ENCODE data around the gene AURKAIP1.
"Not testable (repeated sequence)": the region's sequence is repeated elsewhere in the genome, so short reads cannot be mapped to it uniquely, and the experiment has no call there.

The AURKAIP1 gene

DNA sequence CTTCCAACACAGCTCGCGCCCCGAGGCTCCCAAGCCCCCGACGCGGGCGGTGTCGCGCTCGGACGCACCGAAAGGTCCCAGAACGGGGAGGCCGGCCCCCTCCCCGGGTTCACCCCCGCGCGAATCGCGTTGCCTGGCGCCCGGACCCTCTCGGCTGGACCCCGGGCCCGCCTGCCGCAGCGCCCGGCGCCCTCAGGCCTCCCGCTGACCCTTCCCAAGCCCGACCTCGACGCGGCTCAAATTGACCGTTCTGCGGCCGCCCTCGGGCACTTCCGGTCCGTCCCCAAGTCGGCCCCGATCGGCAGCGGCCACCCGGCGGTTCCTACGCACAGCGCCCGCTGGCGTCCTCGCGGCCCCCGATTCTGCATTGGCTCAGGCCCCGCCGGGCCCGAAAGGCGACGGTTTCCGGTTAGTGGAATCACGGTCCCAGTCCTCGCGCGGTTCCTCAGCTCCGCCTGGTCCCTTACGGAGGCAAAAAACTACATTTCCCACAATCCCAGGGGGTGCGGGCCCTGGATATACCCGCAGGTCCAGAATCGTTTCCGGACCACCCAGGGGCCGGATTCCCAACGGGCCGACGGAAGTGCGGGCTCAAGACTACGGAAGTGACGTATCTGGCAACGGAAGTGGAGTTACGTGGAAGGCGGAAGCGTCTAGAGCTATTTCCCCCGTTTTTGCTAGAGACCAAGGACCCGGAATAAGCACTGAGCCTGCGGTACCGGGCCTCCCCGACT lies at the start of gene AURKAIP1:
AURKAIP1 (minus strand) TSS at position 279 of the 734 bp plus-strand sequence. CDS start 451 bp downstream, outside the sequence.
- peak; percentile 95 for DNase-seq

DNA sequence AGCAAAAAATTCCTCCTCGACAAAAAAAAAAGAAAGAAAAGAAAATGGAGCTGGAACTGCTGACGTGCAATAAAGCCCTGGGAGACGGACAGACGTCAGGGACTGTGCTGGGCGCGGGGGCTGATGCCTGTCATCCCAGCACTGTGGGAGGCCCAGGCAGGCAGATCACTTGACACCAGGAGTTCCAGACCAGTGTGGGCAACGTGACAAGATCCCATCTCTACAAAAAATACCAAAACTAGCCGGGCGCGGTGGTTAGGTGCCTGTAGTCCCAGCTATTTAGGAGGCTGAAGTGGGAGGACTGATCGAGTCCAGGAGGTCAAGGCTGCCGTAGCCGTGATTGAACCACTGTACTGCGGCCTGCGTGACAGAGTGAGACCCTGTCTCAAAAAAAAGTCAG lies 49.7 kb upstream of the AURKAIP1 start:
- no peak for DNase-seq

DNA sequence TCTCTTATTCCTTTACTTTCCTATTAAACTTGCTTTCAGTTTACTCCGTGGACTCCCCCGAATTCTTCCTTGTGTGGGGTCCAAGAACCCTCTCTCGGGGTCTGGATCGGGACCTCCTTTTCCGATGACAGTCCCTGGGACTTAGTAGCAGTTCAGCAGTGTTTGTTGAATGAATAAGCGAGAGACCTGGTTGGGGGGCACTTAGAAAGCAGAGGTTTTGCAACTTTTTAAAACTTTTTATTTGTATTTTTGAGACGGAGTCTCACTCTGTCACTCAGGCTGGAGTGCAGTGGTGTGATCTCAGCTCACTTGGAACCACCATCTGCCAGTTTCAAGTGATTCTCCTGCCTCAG lies 48.2 kb upstream of the AURKAIP1 start:
- no peak for DNase-seq

DNA sequence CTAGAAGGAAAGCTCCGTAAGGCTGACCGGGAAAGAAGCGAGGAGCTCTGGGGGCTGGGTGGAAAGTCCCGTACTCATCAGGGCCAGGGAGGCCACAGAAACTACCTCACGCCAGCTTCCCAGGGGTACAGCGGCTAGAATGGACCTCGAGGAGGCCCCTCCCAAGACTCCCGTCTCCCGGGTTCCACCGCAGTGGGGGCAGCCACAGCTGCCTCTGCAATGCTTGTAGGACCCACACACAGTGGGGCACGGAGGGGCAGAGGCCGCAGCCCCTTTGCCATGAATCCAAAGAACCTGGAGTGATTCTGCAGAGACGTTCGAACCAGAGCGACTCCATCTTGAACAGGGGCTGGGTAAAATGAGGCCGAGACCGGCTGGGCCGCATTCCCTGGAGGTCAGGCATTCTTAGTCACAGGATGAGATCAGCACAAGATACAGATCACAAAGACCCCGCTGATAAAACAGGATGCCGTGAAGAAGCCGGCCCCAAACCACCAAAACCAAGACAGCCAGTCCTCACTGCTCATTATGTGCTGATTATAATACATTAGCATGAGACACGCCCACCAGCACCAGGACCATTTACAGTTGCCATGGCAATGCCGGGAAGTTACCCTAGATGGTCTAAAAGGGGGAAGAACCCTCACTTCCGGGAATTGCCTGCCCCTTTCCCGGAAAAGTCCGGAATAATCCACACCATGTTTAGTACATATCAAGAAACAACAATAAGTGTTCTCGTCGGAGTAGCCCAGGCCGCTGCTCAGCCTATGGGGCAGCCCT lies 47.6 kb upstream of the AURKAIP1 start:
- DNase-seq = no peak

DNA sequence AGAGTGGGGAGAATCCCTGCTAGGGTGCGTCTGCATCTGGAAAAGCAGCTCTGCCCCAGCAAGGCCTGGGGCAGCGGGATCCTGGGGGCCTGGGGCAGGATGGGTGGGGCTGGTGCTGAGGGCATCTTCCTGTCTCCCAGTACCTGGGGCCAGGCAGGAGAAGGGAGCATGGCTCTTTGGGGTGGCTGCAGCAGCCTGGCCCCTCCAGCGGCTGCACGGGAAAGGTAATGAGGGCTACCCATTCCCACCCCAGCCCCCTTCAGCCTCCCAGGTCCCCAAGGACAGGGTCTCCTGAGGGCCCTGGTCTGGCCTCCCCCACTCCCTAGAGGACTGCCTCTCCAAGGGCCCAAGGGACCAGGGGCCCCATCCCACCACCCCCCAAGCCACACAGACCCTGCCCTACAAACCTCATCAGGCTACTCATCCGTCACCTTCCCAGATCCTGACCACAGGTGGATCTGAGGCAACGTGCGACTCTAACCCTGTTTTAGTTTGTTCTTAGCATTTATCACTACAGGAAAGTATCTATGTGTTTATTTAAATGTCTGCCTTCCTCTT lies 47.0 kb upstream of the AURKAIP1 start:
- DNase-seq = no peak

DNA sequence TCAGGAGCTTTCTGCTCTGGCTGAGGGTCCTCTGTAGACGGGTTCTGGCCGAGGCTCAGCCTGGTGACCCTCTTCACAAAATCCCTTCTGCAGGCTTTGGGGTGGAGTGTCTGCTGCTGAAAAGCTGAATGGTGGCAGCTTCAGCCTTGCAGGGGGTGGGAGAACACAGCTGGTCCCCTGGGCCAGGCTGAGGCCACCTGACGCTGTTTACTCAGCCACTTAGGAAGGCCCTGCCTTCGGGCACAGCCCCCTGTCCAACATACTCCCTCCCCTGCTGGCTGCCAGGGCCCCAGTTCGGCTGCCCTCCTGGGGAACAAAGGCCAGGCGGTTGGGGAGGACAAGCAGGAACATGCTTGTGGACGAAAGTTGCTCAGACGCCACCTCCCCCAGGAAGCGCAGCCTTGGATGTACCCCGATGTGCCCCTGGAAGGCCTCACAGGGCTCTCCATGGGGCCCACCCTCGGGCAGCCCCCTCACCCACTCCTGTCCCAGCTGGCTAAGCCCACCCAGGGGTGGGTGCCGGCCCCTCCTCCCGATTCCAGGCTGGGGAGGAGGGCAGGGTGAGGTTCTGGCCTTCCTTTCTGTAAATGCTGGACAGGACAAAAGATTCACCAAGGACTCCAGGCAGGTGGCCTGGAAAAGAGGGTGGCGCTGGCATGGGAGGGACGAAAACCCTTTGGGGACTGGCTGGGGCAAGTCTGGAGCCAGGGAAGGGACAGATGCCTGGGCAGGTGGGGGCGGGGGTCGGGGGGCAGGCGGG lies 46.3 kb upstream of the AURKAIP1 start, which contains the start of gene ANKRD65:
ANKRD65 (minus strand) TSS at position 130 of the 760 bp plus-strand sequence. CDS start 271 bp downstream, outside the sequence.
- DNase-seq = no peak

DNA sequence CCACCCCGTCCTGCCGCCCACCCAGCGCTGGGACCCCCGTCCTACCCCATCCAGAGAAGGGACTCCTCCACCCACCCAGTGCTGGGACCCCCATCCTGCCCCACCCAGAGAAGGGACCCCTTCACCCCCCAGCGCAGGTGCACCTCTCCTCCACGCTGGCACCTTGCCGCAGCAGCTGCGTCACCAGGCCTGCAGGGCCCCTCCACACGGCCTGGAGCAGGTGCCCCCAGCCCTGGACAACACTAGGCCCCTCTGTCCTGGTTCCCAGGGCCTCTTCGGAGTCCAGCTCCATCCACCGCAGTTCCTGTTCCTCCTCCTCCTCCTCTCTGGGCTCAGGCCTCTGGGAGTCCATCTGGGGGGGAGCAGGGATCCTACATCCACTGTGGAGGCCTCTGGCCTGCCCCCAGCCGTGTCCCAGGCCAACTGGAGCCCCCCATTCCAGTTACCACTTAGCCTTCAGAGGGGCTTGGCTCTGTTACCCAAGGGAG lies 45.7 kb upstream of the AURKAIP1 start:
- no peak for DNase-seq

DNA sequence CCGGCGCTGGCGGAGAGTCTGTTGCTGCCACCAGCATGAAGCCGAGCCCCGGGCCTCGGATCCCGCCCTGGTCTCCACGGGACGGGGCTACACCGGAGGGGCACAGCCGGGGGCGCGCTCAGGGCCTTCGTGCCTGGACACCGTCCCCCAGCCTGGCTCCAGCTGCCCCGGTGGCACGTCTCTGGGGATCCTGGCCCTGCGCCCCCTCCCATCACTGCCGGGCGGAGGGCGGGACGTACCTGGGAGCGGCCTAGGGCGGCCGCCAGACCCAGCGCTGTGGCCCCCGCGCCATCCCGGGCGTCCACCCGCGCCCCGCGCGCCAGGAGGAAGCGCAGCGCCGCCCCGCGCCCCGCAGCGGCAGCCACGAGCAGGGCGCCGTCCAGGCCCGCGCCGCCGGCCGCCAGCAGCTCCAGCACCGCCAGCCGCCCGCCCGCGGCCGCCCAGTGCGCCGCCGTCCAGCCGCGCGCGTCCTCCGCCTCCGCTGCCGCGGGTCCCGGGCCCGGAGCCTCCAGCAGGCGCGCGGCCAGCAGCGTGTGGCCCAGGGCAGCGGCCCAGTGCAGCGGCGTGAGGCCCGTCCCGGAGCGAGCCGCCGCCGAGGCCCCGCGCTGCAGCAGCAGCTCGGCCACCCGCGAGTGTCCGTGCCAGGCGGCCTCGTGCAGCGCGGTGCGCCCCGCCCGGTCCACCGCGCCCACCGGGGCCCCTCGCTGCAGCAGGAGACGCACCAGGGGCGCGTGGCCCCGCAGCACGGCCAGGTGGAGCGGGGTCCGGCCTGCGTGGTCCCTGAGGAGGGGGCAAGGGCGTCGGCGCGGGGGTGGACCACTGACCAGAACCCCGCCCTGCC lies 45.0 kb upstream of the AURKAIP1 start:
- DNase-seq = peak; percentile 22

DNA sequence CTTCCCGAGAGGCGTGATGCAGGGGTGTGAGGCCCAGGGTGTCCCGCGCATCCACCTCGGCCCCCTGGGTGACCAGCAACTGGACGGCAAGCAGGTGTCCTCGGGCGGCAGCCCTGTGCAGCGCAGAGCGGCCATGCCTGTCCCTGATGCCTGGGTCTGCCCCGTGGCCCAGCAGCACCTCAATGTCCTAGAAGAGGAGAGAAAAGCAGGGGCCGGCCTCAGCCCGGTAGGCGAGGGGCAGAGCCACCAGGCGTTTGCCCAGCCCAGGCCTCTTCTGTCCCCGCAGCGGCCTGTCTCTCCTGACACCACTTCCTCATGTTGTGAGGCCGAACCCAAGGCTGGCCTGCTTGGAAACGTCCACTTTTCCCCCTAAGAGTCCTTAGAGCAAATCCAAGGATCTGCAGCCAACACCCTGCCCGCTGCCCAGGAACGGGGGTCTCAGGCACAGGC lies 44.4 kb upstream of the AURKAIP1 start:
- no peak for DNase-seq

DNA sequence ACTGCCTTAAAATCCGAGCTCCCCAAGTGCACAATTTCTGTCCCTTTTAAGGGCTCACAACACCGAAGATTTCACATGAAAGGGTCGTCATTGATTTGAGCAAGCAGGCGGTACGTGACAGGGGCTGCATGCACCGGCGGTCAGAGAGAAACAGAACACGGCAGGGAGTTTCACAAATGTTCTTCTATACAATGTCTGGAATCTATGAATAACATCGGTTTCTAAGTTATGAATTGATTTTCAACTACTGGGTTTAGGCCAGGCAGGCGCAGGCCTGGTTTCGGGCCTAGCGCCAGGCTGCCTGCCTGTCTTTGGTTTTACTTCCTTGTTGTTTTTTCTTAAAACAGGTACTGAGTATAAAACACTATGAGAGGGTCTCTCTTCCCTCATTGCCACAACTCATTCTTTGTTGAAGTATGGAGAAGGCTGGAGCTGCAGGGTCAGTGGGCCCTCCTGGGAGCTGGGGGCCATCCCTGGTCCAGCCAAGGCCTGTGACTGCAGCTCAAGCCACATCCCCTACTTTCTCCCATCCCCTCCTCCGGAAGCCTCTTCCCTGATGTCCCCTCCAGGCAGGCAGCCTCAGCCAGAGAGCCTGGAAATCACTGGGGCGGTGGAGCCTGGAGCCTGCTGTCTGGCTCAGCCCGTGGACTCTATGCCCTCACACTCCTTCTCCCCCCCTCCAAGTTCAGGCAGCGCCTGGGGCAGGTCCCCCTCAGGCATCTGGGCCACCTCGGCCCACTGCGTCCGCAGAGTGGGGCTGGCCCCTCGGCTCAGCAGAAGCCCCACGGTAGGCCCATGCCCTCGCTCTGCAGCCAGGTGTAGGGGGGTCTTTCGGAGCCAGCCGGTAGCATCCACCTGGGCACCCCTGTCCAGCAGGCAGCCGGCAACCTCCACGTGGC lies 43.7 kb upstream of the AURKAIP1 start:
- no peak for DNase-seq

DNA sequence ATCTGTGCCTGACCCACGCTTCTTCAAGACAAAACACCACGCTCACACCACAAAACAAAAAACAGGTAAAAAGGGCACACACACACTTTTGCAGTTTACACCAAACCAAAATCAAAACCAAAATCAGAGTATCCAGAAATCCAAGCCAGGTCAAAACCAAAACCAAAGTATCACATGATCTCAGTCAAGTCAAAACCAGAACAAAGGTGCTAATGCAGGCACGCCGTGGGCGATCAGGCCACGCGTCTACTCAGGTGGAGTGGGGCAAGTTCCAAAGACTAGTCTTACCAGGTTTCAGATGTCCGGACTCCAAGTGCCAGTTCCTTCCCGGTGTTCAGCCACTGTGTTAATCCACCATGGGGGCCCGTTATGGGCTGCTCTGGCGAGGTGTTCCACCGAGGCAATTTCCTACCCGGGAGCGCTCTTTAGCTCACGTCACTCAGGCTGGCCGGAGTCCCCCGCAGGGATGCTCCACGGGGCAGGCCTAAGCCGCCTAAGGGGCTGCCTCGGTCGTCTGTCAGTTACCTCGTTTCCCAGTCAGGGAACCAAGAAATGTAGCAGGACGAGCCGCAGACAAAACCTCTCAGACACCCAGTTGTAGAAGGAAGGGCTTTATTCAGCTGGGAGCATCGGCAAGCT lies 42.9 kb upstream of the AURKAIP1 start:
- DNase-seq = not testable (repeated sequence)

DNA sequence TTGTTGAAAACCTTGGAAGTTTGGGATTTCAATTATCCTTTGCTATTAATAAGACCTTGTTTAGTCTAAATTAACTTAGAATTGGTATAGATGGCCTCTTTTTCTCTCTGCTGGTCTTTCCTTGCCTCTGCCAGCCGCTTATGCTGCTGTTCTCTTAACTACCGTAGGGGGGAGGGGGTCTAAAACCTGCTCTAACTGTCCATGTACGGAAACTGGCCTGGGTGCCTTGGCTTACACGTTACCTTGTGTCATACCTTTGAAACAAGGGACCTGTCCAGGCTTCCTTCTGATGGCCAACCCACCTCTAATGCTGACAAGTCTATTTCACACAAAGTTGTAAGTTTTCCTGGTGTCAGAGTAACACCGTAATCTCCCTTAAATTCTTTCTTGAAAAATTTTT lies 42.4 kb upstream of the AURKAIP1 start:
- DNase-seq = not testable (repeated sequence)

DNA sequence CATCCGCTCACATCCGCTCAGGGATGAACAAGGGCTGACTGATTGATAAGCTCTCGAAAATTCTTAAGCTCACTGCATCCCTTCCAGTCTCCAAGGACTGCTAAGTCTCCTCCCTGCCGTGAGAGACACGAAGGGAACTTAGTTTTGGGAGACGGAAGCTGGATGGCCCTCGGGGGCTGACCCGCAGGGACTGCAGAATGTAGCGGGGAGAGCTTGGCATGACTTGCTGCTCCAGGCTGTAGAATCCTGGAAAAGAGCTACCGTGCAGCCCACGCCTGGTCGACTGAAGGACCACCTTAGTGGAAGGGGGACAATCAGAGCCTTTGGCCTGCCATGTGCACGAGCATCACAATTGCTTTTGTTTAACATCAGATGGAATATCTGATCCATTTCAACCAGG lies 40.7 kb upstream of the AURKAIP1 start:
- no peak for DNase-seq

DNA sequence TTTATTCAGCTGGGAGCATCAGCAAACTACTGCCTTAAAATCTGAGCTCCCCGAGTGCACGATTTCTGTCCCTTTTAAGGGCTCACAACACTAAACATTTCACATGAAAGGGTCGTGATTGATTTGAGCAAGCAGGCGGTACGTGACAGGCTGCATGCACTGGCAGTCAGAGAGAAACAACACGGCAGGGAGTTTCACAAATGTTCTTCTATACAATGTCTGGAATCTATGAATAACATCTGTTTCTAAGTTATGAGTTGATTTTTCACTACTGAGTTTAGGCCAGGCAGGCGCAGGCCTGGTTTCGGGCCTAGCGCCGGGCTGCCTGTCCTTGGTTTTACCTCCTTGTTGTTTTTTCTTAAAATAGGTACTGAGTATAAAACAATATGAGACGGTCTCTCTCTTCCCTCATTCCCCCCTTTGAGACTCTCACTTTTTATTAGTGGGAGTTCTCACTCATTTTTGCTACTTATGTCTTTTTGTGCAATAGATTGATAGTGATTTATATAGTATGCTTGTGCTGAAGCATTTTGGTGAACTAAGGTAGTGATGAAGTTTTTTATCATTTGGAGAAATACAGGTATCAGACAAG lies 37.4 kb upstream of the AURKAIP1 start:
- DNase-seq = not testable (repeated sequence)

DNA sequence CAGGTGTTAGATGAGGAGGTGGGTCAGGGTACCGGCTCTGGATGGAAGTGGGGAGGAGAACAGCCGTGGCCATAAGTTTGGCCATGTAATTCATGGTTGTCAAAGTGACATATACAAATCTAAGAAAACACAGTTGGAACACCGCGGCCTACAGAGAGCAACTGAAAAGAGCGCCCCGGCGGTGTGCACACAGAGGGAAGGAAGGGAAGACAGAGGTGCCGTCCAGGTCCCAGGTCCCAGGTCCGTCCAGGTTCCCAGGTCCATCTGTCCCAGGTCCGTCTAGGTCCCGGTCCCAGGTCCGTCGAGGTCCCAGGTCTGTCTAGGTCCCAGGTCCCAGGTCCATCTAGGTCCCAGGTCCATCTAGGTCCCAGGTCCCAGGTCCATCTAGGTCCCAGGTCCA lies 36.6 kb upstream of the AURKAIP1 start:
- no peak for DNase-seq

DNA sequence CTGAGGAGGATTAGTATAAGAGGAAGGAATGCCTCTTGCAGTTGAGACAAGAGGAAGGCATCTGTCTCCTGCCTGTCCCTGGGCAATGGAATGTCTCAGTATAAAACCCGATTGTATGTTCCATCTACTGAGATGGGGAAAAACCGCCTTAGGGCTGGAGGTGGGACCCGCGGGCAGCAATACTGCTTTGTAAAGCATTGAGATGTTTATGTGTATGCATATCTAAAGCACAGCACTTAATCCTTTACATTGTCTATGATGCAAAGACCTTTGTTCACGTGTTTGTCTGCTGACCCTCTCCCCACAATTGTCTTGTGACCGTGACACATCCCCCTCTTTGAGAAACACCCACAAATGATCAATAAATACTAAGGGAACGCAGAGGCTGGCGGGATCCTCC lies 35.2 kb upstream of the AURKAIP1 start:
- DNase-seq = not testable (repeated sequence)

DNA sequence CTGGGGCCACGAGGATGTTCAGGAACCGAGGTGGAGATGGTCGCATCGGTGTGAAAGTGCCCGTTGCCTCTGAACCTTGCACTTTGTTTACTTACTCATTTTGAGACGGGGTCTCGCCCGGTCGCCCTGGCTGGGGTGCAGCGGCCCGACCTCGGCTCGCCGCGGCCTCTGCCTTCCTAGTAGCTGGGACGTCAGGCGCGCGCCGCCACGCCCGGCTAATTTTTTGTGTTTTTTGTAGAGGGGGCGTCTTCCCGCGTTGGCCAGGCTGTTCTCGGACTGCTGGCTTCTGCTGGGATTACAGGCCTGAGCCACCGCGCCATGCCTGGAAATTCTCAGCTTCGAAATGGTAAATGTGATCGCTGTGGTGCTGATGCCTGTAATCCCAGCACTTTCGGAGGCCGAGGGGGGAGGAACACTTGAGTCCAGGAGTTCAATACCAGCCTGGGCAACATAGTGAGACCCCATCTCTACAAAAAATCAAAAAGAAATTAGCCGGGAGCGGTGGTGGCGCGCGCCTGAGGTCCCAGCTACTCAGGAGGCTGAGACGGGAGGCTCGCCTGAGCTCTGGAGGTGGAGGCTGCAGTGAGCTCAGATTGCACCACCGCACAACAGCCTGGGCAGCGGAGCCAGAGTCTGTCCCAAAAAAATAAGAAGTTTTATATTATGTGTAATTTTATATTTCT lies 32.8 kb upstream of the AURKAIP1 start:
- DNase-seq = peak; percentile 24

DNA sequence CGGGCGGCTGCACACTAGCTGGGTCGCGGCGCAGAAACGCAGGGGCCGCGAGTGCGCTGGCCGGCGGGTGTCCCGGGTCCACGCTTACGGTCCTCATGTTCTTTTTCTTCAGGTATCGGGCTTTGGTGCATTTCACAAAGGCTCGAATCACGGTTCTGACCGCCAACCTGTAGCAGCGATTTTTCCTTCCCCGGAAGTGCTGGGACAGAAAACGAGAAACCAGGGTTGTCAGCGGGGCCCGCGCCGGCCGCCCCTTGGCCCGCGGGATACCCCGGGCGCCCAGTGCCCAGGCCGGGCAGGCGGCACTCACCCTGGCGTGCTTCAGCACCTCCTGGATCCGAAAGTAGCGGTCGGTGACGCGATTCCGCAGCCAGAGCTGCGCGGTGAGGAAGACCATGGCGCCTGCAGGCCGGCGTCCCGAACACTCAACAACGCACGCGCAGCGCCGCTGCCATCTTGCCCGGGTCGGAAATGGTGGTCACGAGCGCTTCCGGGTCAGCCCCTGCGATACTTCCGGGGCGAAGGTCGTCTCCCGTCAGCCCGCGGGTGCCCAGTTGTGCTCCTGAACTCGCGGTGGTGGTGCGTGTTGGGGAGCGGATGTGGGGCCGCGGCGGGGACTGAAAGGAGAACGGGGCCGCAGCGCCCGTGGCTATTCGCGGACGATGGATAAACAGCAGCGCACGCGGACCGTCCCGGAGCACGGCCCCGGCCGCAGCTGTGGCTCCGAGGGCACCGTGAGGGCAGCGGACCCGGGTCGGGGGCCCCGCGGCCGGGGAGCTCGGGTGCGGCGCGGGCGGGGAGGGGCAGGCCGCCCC lies 32.0 kb upstream of the AURKAIP1 start, which contains the start of gene MRPL20:
MRPL20 (minus strand) TSS at position 473 of the 815 bp plus-strand sequence; CDS start at position 397, 76 bp downstream.
- DNase-seq = peak; percentile 96

All from CD4-positive, alpha-beta T cell treated with Interleukin-17A for 4 hours (primary cell).